ENCODE results near the gene LONRF3. TPM values are rescaled to one million over a fixed set of nuclear protein-coding genes. Genes with fewer than 3 reads are reported as not detected.

Gene LONRF3
- total and polyA plus RNA-seq, 2 of the 8 experiments (the other 6 are each of a cell fraction or from before 2014, with no cell fraction given) = 0.11 TPM; not detected in 1

DNA sequence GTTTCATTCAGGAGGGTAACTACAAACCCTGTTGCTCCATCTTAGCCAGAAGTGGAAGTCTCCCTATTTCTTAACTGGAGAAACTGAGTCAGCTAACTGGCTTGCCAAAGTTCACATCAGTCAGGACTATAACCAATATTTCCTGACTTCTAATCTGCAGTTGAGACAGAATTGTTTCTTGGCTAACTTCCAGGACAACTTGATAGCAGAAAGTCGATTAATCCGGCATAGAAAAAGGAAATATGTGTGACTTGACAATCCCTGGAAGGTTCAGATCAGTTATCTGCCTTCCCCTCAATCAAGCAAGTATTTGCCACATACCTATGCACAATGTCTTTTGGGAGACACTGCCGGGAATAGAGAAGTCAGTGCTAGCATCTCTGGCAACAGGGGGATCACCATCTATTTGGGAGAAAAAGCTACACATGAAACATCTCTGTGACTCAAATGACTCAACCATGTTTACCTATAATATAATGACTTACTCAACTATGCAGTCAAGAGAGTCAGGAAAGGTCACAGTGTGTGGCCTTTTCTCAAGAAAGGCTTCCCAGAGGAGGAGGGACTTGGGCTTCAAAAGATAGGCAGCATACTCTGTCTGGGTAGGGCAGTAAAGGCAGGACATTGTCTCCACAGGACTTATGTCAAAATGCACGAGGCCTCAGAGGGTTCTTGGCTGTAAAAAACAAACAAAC lies 12.4 kb upstream of the LONRF3 start:
- WGBS, 2 experiments (ENCODE audit: extremely low coverage in 1 of 2, insufficient coverage in 1 of 2, insufficient read length in 1 of 2, insufficient replicate concordance in 2 of 2, low coverage in 1 of 2, low lambda C conversion rate in 2 of 2, missing lambda C conversion rate in 1 of 2) = 96% methylated on average over 3 of the region's 4 CpGs; no CpG with 5 or more reads in 1 of the 2 experiments
- Histone ChIP-seq H3K36me3 (ENCODE audit: control insufficient read depth in 2 of 4, insufficient read depth in 4 of 4, low read length in 3 of 4) (no peaks in the 10 kb centered on the region), H3K79me1 (ENCODE audit: low read depth, low read length) (no peaks in the 10 kb centered on the region), H3K56ac (replicated peaks; ENCODE audit: insufficient read length, low read depth, low read length) (no peak overlapping the region), H4K5ac (ENCODE audit: insufficient read length, low read depth, low read length) (no peak overlapping the region), H2AK5ac (ENCODE audit: low read depth, low read length) (no peak overlapping the region), H2BK5ac (ENCODE audit: low read depth, low read length) (no peak overlapping the region), H3K4ac (replicated peaks; ENCODE audit: insufficient read length, low read depth, low read length) (no peak overlapping the region), H3K27ac (ENCODE audit: low read depth, low read length) (no peak overlapping the region), H3K4me3 (ENCODE audit: extremely low read depth in 1 of 4, insufficient read depth in 2 of 4, low read depth in 3 of 4, low read length in 4 of 4) (no peak overlapping the region), H3K4me1 (replicated peaks in 1 of 4; ENCODE audit: control insufficient read depth in 3 of 4, insufficient read depth in 4 of 4, low read length in 3 of 4) (no peaks in the 10 kb centered on the region), H4K91ac (replicated peaks; ENCODE audit: insufficient read length, low read length) (no peak overlapping the region), H3K79me2 (ENCODE audit: control insufficient read depth in 1 of 2, insufficient read depth in 2 of 2, low read length in 2 of 2) (no peaks in the 10 kb centered on the region), H3K23me2 (ENCODE audit: low read depth, low read length) (no peaks in the 10 kb centered on the region), H3K14ac (ENCODE audit: insufficient read length) (no peak overlapping the region), H3K4me2 (ENCODE audit: insufficient read depth in 1 of 2, low read depth in 2 of 2, low read length in 2 of 2) (no peak overlapping the region), H3K18ac (ENCODE audit: extremely low read depth, low read length) (no peak overlapping the region), H3K27me3 (replicated peaks in 1 of 4; ENCODE audit: control insufficient read depth in 3 of 4, extremely low read depth in 1 of 4, insufficient read depth in 3 of 4, low read length in 3 of 4) (peaks cover 3 to 19% (median 10%) of the 10 kb centered on the region in 4 experiments), H3K23ac (ENCODE audit: insufficient read length) (no peak overlapping the region), H2BK15ac (ENCODE audit: low read length) (no peak overlapping the region), H2AFZ (ENCODE audit: low read length) (no peak overlapping the region), H4K20me1 (replicated peaks in 1 of 2; ENCODE audit: control insufficient read depth in 1 of 2, insufficient read depth in 2 of 2, low read length in 2 of 2) (no peaks in the 10 kb centered on the region), H2BK120ac (replicated peaks; ENCODE audit: low read depth, low read length) (no peak overlapping the region), H2BK12ac (ENCODE audit: low read depth, low read length) (no peak overlapping the region), H2BK20ac (ENCODE audit: low read length) (no peak overlapping the region), H4K8ac (ENCODE audit: extremely low read depth, insufficient read depth, low read length) (no peak overlapping the region), H3K9me3 (ENCODE audit: insufficient read depth in 2 of 2, low read depth in 1 of 2, low read length in 1 of 2) (no peaks in the 10 kb centered on the region), H3K9ac (replicated peaks in 1 of 4; ENCODE audit: extremely low read depth in 1 of 4, low read depth in 3 of 4, low read length in 3 of 4) (no peak overlapping the region)
- ChIA-PET CTCF (ENCODE audit: partially characterized antibody) (no interaction called here), POLR2A (ENCODE audit: partially characterized antibody) (no interaction called here)
- FAIRE-seq (no peak), DNase-seq (ENCODE audit: low read depth in 1 of 2, low spot score in 2 of 2) (no peak)
- TF ChIP-seq KDM1A (IDR thresholded peaks at IDR 0.05; ENCODE audit: borderline replicate concordance, low read length) = no peak
- TF ChIP-seq, protein P1, sequence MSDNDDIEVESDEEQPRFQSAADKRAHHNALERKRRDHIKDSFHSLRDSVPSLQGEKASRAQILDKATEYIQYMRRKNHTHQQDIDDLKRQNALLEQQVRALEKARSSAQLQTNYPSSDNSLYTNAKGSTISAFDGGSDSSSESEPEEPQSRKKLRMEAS (IDR thresholded peaks at IDR 0.05) = no peak
- TF ChIP-seq ASH2L (IDR thresholded peaks at IDR 0.05; ENCODE audit: low read length) = no peak
- no peak for TF ChIP-seq FOSL1 (IDR thresholded peaks at IDR 0.05; ENCODE audit: insufficient read depth, low read depth, low read length)
- no peak for TF ChIP-seq SUZ12 (IDR thresholded peaks at IDR 0.05; ENCODE audit: low read length)
- TF ChIP-seq SIN3A (conservative IDR thresholded peaks at IDR 0.05 in 1 of 2, IDR thresholded peaks at IDR 0.05 in 1 of 2; ENCODE audit: low read depth in 1 of 2, low read length in 2 of 2) = no peak
- TF ChIP-seq EP300 (IDR thresholded peaks at IDR 0.05; ENCODE audit: borderline replicate concordance in 1 of 2, low read depth in 2 of 2, low read length in 2 of 2) = no peak
- no peak for TF ChIP-seq RAD21 (IDR thresholded peaks at IDR 0.05 in 1 of 2, conservative IDR thresholded peaks at IDR 0.05 in 1 of 2; ENCODE audit: low read depth in 2 of 2, low read length in 2 of 2)
- no peak for TF ChIP-seq SP1 (IDR thresholded peaks at IDR 0.05; ENCODE audit: low read depth, low read length)
- no peak for TF ChIP-seq POLR2A (IDR thresholded peaks at IDR 0.05; ENCODE audit: control extremely low read depth in 1 of 2, low read depth in 2 of 2, low read length in 2 of 2)
- no peak for TF ChIP-seq CREB1 (IDR thresholded peaks at IDR 0.05)
- TF ChIP-seq NRF1 (IDR thresholded peaks at IDR 0.05; ENCODE audit: low read depth, low read length) = no peak
- no peak for TF ChIP-seq NANOG (IDR thresholded peaks at IDR 0.05; ENCODE audit: insufficient read depth, low read depth, low read length, poor library complexity, severe bottlenecking)
